Epithelial cell of proximal tubule (primary cell): ENCODE results near the gene ASH1L. TPM values are rescaled to one million over a fixed set of nuclear protein-coding genes. Genes with fewer than 3 reads are reported as not detected.
"Not testable (repeated sequence)": the region's sequence is repeated elsewhere in the genome, so short reads cannot be mapped to it uniquely, and the experiment has no call there.

ENCODE experiments used
- DNase-seq: peaks from one replicate; pipeline ENCODE4 v3.0.0-alpha.2; 2011; ENCODE audit warnings: low read depth
- H3K4me3 ChIP-seq: 2 replicates; pipeline ENCODE4 v1.5.1; 2011; ENCODE audit warnings: low read depth, mild to moderate bottlenecking, low read length
- CTCF ChIP-seq: conservative IDR thresholded peaks from 2 replicates; pipeline ENCODE4 v1.5.1; 2012; ENCODE audit warnings: low read depth, mild to moderate bottlenecking, low read length
- total RNA-seq: library from RNA; depleted of rRNA; stranded (reverse); fragments of >200 nt; gene quantifications from 2 replicates; pipeline ENCODE4 v1.2.3, GENCODE V29; 2015

ASH1L gene
- total RNA-seq, result 8.8 and 13.4 TPM in 2 replicates

DNA sequence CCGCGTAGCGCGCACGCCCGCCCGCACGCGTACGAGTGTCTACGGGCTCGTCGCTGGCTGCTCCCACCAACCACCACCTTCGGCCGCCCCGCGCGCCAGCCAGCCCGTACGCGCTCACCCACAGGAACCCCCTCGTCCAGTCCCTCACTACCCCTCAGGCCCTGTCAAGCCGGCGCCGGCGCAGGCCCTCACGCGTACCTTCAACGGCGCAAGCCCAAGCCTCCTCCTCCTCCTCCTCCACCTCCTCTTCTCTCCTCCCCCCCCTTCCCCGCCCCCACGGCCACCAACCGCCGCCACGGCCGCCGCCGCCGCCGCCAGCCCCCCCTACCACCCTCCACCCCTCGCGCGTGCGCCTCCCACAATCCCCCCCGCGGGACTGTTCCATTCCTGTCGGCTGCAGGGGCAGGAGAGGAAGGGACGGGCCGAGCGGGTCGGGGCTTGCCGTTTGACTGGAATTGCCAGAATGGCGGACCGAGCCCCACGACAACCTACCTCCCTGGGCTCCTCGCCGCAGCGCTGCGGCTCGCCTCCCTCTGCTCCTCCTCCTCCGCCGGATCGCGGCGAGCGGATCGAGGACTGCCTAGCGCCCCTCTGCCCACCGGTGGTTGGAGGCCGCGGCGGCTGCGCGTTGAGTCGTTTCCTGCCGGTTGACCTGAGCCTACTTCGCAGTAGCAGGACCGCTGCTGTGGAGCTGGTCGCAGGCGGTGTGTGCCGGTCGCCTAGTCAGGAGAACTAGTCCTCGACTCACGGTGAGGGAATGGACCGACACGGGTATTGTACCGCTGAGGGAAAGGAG lies at the start of gene ASH1L:
Gene ASH1L, minus strand, starts transcription at position 223 of the 796 bp plus-strand sequence. CDS start 41,284 bp downstream, outside the sequence.
- peak within 1 kb of the TSS; percentile 76 for H3K4me3 ChIP-seq
- DNase-seq, result peak; percentile 42
- TF ChIP-seq CTCF, result no peak

DNA sequence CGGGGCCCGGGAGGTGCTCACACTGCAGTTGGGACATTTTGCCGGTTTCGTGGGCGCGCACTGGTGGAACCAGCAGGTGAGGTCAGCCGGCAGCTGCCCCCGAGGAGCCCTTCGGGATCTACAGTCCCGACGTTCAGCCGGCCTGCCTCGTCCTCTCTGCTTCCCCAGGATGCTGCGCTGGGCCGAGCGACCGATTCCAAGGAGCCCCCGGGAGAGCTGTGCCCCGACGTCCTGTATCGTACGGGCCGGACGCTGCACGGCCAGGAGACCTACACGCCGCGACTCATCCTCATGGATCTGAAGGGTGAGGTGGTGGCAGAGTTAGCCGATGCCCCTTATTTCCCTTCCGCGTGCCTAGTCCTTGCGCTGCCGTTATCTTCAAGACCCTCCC lies 47.6 kb upstream of the ASH1L start:
- H3K4me3 ChIP-seq, result peak overlapping the region; percentile 79
- not testable (repeated sequence) for DNase-seq

- peak; percentile 75 for DNase-seq
- no peak for TF ChIP-seq CTCF
- H3K4me3 ChIP-seq, result peak within 1 kb of the TSS; percentile 79
Measured at GRCh38 chr1:155609515-155610256, 47.1 kb upstream of the ASH1L start, which contains the start of gene MSTO1. TSS of gene MSTO1 (plus strand) at chr1:155610218. CDS start at chr1:155610249, 31 bp downstream.

DNA sequence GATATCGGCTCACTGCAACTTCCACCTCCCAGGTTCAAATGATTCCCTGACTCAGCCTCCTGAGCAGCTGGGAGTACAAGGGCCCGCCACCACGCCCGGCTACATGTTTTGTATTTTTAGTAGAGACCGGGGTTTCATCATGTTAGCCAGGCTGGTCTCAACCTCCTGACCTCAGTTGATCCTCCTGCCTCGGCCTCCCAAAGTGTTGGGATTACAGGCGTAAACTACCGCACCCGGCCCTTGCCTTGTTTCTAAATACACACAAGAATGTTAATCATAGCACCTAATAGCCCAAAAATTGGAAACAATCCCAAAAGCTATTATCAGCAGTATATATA lies 46.3 kb upstream of the ASH1L start:
- no peak overlapping the region for H3K4me3 ChIP-seq
- no peak for TF ChIP-seq CTCF
- no peak for DNase-seq

- no peak for DNase-seq
- TF ChIP-seq CTCF, result no peak
- no peak overlapping the region for H3K4me3 ChIP-seq
Measured at GRCh38 chr1:155607708-155608107, 45.1 kb upstream of the ASH1L start.

GRCh38 chr1:155599828-155600572 lies 37.4 kb upstream of the ASH1L start:
- not testable (repeated sequence) for H3K4me3 ChIP-seq, DNase-seq

DNA sequence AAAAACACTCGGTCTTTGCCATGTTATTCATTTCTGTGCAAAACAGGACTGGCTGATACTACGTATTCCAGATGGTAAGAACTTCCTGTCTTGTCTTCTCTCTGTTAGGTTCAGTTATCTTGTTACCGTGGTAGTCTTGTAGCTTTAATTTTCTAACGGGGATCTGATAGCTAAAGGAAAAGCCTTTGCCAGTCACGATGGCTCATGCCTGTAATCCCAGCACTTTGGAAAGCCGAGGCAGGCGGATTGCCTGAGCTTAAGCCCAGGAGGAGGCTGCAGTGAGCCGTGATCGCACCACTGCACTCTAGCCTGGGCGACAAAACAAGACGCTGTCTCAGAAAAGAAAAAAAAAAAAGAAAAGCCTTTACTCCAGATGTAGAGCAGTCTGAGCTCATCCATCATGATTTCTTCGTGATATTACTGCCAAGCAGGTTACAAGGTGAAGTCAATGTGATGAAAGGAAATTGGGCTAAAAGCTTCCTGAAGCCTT lies 36.3 kb upstream of the ASH1L start:
- peak; percentile 16 for TF ChIP-seq CTCF
- no peak for DNase-seq
- peak overlapping the region; percentile 10 for H3K4me3 ChIP-seq
